PC-3 (cell line): ENCODE results near the gene SMAP2. TPM values are rescaled to one million over a fixed set of nuclear protein-coding genes. Genes with fewer than 3 reads are reported as not detected.

Experiments used
- ATAC-seq: fragments of 200-7000 bp; cut with Tn5 transposase; 2 replicates; pipeline ENCODE4 v1.9.1; 2020; ENCODE audit warnings: mild to moderate bottlenecking, moderate library complexity
- BruUV-seq: library from RNA; stranded (reverse); fragments of 400-500 nt; replicated peaks from 2 replicates; lab custom pipeline; 2021; lab: Mats Ljungman, UMichigan
- CTCF ChIA-PET: fragments of 300-600 bp; sonication (Branson Sonifier 250); formaldehyde crosslinking; loops from one replicate; lab custom pipeline; 2022; ENCODE audit warnings: antibody characterized with exemption; lab: Charles Lee
- POLR2A ChIA-PET: fragments of 300-600 bp; sonication (Branson Sonifier 250); formaldehyde crosslinking; loops from one replicate; lab custom pipeline; 2022; ENCODE audit warnings: antibody characterized with exemption; ENCODE audit not compliant: unreplicated experiment; lab: Charles Lee
- DNase-seq: peaks from one replicate; pipeline ENCODE4 v3.0.0-alpha.2; 2015
- H2AFZ ChIP-seq: fragments of 300-600 bp; sonication (generic); 2 replicates; pipeline ENCODE4 v1.6.0; 2016; ENCODE audit warnings: antibody characterized with exemption, low read length
- H3F3A ChIP-seq: fragments of 300-600 bp; sonication (generic); one replicate; pipeline ENCODE4 v1.6.0; 2017; ENCODE audit warnings: antibody characterized with exemption, low read length, control low read depth, mild to moderate bottlenecking; ENCODE audit not compliant: unreplicated experiment
- H3K27ac ChIP-seq: fragments of 300-600 bp; sonication (generic); 2 replicates; pipeline ENCODE4 v1.5.1; 2016; ENCODE audit warnings: mild to moderate bottlenecking, low read length
- H3K27me3 ChIP-seq: fragments of 300-600 bp; sonication (generic); 2 replicates; pipeline ENCODE4 v1.6.1; 2016; ENCODE audit warnings: low read length, mixed read lengths
- H3K36me3 ChIP-seq: fragments of 300-600 bp; sonication (generic); 2 replicates; pipeline ENCODE4 v1.6.1; 2016; ENCODE audit warnings: low read depth, mixed run types, low read length, mixed read lengths
- H3K4me1 ChIP-seq: fragments of 300-600 bp; sonication (generic); 2 replicates; pipeline ENCODE4 v1.5.1; 2016; ENCODE audit warnings: low read length; ENCODE audit not compliant: insufficient read depth
- H3K4me2 ChIP-seq: fragments of 300-600 bp; sonication (generic); 2 replicates; pipeline ENCODE4 v1.6.0; 2016; ENCODE audit warnings: low read length
- H3K4me3 ChIP-seq: fragments of 300-600 bp; sonication (generic); 2 replicates; pipeline ENCODE4 v1.5.1; 2016; ENCODE audit warnings: mild to moderate bottlenecking, low read length, mixed read lengths
- H3K79me2 ChIP-seq: fragments of 300-600 bp; sonication (generic); 2 replicates; pipeline ENCODE4 v1.6.1; 2017; ENCODE audit warnings: low read length, mixed read lengths
- H3K9ac ChIP-seq: fragments of 300-600 bp; sonication (generic); 2 replicates; pipeline ENCODE4 v1.6.0; 2016; ENCODE audit warnings: mild to moderate bottlenecking, low read length
- H3K9me2 ChIP-seq: fragments of 300-600 bp; sonication (generic); replicated peaks from 2 replicates; pipeline ENCODE4 v1.6.1; 2016; ENCODE audit warnings: mixed run types, low read length, mixed read lengths
- H3K9me3 ChIP-seq: fragments of 300-600 bp; sonication (generic); 2 replicates; pipeline ENCODE4 v1.6.1; 2016; ENCODE audit warnings: low read length, mixed read lengths
- H4K20me1 ChIP-seq: fragments of 300-600 bp; sonication (generic); 2 replicates; pipeline ENCODE4 v1.6.1; 2016; ENCODE audit warnings: low read length, mixed read lengths
- CTCF ChIP-seq: fragments of 300-600 bp; sonication (generic); conservative IDR thresholded peaks from 2 replicates; pipeline ENCODE4 v1.5.1; 2017; ENCODE audit warnings: antibody characterized with exemption, low read depth, mild to moderate bottlenecking, low read length
- EZH2 ChIP-seq: fragments of 300-600 bp; sonication (generic); IDR thresholded peaks from one replicate; pipeline ENCODE4 v1.6.1; 2017; ENCODE audit warnings: antibody characterized with exemption, mild to moderate bottlenecking, low read length; ENCODE audit not compliant: unreplicated experiment
- EZH2phosphoT487 ChIP-seq: fragments of 300-600 bp; sonication (generic); IDR thresholded peaks from 2 replicates; pipeline ENCODE4 v1.6.1; 2018; ENCODE audit warnings: mild to moderate bottlenecking, antibody characterized with exemption, low read length, borderline replicate concordance
- intact Hi-C: fragments of 100-400 bp; cut with micrococcal nuclease; formaldehyde crosslinking; loops from 2 replicates; pipeline ENCODE4 v1.9.0; 2023
- total RNA-seq: library from RNA; depleted of rRNA; stranded (reverse); fragments of >200 nt; gene quantifications from 2 replicates; pipeline ENCODE4 v1.2.3, GENCODE V29; 2014

SMAP2 gene
- total RNA-seq, 1 experiment from 2014 or later = 48.1 TPM

- H3K4me2 ChIP-seq = no peak overlapping the region
- TF ChIP-seq CTCF = no peak
- peaks cover 37% of the 10 kb centered on the region for H3K4me1 ChIP-seq
- H3K9me2 ChIP-seq = no peaks in the 10 kb centered on the region
- ChIA-PET POLR2A (no interaction called here), CTCF (interaction anchor here (0.5 kb wide), 1 partner anchor 9 kb away, joined by 8 read pairs; no protein-coding TSS in a partner anchor)
- peaks cover under 1% of the 10 kb centered on the region for H3F3A ChIP-seq
- H3K27ac ChIP-seq = no peak overlapping the region
- H3K27me3 ChIP-seq = no peaks in the 10 kb centered on the region
- H3K36me3 ChIP-seq = no peaks in the 10 kb centered on the region; the same call in 1 of the 2 replicates
- H2AFZ ChIP-seq = no peak overlapping the region
- BruUV-seq = no TSS peak
- H4K20me1 ChIP-seq = no peaks in the 10 kb centered on the region
- no peaks in the 10 kb centered on the region for H3K9me3 ChIP-seq
- no peak overlapping the region for H3K4me3 ChIP-seq
- ATAC-seq (no peak), DNase-seq (no peak)
- intact Hi-C loops = no loop called here
- no peak overlapping the region for H3K9ac ChIP-seq
- H3K79me2 ChIP-seq = peaks cover 87% of the 10 kb centered on the region
Observed at GRCh38 chr1:40389322-40389803, 15.8 kb downstream of the SMAP2 start.

- Histone ChIP-seq H3K36me3 (no peaks in the 10 kb centered on the region; the same call in 1 of the 2 replicates), H3K4me3 (no peak overlapping the region), H3K4me1 (peaks cover 30% of the 10 kb centered on the region), H4K20me1 (no peaks in the 10 kb centered on the region), H3K9ac (no peak overlapping the region), H3K9me2 (no peaks in the 10 kb centered on the region), H3K27me3 (no peaks in the 10 kb centered on the region), H3F3A (no peaks in the 10 kb centered on the region), H3K27ac (no peak overlapping the region), H3K4me2 (no peak overlapping the region), H3K9me3 (no peaks in the 10 kb centered on the region), H2AFZ (no peak overlapping the region), H3K79me2 (peaks cover 87% of the 10 kb centered on the region)
- no TSS peak for BruUV-seq
- POLR2A ChIA-PET = no interaction called here
- intact Hi-C loops = no loop called here
- peak; percentile 41 for ATAC-seq
- peak; percentile 29 for DNase-seq
- CTCF ChIA-PET = interaction anchor here (0.5 kb wide), 1 partner anchor 10 kb away, joined by 8 read pairs; no protein-coding TSS in a partner anchor
- TF ChIP-seq EZH2phosphoT487 = no peak
- no peak for TF ChIP-seq CTCF
- no peak for TF ChIP-seq EZH2
Observed at GRCh38 chr1:40389871-40390560, 16.5 kb downstream of the SMAP2 start.

GRCh38 chr1:40390857-40391256 lies 17.3 kb downstream of the SMAP2 start:
- Histone ChIP-seq H3K9me2 (no peaks in the 10 kb centered on the region), H3F3A (no peaks in the 10 kb centered on the region), H3K36me3 (no peaks in the 10 kb centered on the region), H3K27ac (no peak overlapping the region), H2AFZ (no peak overlapping the region), H3K4me1 (peaks cover 22% of the 10 kb centered on the region; the same call in 1 of the 2 replicates), H3K9me3 (no peaks in the 10 kb centered on the region), H4K20me1 (no peaks in the 10 kb centered on the region), H3K27me3 (no peaks in the 10 kb centered on the region), H3K9ac (no peak overlapping the region), H3K4me2 (no peak overlapping the region), H3K79me2 (peaks cover 87% of the 10 kb centered on the region), H3K4me3 (no peak overlapping the region)
- BruUV-seq = no TSS peak
- TF ChIP-seq CTCF (no peak), EZH2phosphoT487 (no peak), EZH2 (no peak)
- DNase-seq (no peak), ATAC-seq (no peak)
- intact Hi-C loops = no loop called here
- ChIA-PET POLR2A (no interaction called here), CTCF (no interaction called here)
